Measurements from ENCODE around the gene LRRC7.
"Not testable (repeated sequence)": the region's sequence is repeated elsewhere in the genome, so short reads cannot be mapped to it uniquely, and the experiment has no call there.

The LRRC7 gene

GRCh38 chr1:69702085-69702484, 134.4 kb downstream of the LRRC7 start:
- DNase-seq, result no peak

DNA sequence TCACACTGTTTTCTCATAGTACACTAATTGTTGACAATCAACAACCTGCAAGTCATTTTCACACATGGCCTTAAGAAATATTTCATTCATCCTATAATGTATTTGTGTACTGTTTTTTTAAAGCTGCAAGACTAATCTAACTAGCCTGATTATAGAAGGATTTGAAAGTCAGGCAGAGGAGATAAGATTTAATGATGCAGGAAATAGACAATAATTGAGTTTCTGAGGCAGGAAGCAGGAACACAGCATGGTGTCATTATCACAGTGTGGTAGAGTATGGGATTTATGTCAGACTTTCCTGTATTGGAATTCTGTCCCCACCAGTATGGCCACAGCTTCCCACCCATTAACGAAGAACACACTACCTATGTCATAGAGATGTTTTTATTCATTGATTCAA, 138.8 kb downstream of the LRRC7 start:
- no peak for DNase-seq

GRCh38 chr1:69707103-69707502, 139.4 kb downstream of the LRRC7 start:
- no peak for DNase-seq

GRCh38 chr1:69710484-69711189, 142.9 kb downstream of the LRRC7 start:
- DNase-seq, result no peak

DNA sequence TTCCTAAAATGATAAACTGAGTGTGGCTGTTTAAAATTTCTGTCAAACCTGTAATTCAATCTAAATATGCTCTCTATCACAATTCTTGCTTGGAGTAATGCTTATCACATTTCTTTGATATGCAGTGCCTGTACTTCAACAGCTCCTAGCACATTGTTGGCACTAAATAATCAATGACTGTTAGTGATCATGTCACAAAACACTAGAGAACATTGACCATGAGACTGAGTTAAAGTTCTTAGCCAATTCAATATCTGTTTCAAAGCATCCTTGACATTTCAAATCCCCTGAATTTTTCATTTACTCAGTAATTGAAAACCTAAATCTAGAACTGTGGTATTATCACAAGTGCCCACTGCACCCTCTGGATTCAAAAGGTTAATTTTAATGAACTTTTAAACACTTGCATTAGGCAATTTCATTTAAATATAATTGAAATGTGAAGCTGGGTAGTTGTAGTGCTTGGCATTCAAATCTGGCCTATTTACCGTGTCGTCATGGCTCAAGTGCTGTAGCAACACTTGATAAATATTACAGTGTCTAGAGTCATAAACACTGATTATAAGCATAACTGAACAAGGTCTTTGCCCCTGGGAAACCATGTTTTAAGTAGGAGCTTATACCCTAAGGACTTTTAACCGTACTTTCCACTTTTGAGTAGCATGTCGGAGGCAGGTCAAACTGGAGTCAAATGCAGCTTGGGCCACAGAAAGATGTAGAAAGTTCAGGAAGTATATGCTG, 143.6 kb downstream of the LRRC7 start:
- DNase-seq, result no peak

GRCh38 chr1:69717834-69718233, 150.1 kb downstream of the LRRC7 start:
- DNase-seq, result not testable (repeated sequence)

DNA sequence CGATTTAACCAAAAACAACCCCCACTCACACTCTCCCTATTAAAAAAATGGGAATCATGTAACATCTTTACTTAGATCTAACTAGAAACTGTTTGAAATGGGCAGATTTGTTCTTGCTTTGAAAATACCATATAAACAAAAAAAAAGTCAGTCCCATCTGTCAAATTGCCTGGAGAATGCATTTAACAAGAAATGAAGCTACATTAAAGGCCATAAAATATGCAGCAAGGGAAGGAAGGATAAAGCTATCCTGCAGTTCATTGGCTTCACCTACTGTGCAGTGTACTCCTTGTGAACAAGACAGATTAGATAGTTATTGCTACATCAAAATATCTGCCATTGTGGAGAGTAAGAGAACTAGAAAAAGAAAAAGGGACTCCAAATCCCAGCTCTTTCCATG, 160.5 kb downstream of the LRRC7 start:
- no peak for DNase-seq

DNA sequence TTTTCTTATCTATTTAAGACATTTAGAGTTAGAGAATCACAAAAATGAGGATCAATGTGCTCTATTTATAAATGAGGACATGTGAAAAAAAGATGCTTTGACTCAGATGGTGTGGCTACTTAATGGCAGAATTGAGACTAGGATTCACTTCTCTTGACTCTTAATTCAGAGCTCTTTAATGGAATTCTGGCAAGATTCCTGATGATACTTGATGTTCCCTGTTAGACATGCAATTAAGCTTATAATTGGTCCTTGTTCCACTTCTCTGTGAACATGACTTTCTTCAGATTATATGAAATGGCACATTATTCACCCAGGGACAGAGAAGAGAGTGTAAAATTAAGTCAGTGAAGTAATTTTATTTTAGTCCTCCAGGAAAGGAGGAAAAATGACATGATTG, 165.3 kb downstream of the LRRC7 start:
- DNase-seq, result no peak

- DNase-seq, result peak; percentile 1 to 24
Observed at GRCh38 chr1:69737527-69738185, 169.9 kb downstream of the LRRC7 start.

DNA sequence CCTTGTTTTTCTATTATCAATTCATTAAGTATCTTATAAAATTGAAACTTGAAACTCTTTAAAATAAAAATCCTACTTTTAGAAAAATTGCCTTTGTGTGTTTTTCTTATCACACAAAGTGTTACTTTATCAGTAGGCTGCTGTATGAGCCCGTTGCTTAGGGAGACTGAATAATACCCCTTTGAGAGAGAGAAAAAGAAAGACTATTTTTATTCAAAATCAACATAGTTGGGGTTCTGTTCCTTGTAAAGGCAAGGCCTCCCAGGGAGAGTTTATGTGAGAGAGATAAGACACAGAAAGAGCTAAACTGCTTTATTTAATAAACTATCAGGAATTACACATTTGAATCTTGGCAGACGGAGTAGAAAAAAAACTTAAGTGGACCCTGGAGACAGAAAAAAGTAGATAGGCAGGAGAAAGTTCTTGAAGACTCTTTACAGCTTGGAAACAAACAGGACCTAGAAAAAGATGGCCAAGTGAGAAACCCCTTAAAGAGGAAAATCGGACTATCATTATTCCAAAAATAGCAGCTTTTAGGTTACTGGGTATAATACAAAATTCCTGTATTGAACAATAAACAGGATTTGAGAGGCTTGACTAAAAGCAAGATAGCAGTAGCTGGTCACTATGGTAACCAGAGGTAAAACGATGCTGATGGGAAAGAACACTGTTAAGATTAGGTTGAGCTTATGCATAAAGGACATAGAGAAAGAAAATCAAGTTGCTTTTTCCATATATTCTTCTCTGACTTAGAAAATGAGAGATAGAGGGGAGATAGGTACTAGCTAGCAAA, 170.9 kb downstream of the LRRC7 start:
- no peak for DNase-seq

DNA sequence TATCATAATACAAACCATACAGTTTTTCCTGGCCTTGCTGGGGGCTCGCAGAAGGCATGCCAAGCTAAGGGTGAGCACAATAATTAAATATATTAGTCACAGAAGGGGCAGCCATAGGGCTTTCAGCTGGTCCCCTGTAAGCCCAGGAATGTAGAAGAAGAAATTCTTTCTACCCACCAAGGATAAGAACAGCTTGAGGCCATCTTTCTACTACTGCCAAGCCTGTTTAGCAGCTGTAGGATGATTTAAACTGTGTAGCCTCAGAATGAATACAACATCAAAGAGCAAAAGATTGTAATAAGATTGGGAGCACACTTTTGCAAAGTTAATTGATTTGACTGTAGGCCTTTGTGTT, 171.5 kb downstream of the LRRC7 start:
- no peak for DNase-seq

GRCh38 chr1:69743146-69743545, 175.4 kb downstream of the LRRC7 start:
- DNase-seq, result no peak

DNA sequence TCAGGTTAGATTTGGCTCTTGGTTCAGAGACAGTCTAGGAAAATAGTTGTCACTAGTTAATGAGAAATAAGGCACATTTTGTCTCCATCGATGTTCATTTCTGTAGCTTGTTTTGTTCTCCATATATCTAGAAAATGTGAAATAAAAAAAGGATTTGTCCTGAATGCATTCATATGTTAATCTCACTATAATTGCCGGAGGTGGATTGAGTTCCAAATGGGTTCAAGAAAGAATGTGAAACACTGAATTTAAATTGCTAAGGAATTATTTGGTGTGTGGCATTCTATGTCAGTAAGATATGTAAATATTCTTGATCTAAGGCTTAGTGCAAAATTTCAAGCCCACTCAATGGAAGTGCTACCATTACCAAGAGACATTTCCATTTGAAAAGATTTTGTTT, 176.7 kb downstream of the LRRC7 start:
- no peak for DNase-seq

DNA sequence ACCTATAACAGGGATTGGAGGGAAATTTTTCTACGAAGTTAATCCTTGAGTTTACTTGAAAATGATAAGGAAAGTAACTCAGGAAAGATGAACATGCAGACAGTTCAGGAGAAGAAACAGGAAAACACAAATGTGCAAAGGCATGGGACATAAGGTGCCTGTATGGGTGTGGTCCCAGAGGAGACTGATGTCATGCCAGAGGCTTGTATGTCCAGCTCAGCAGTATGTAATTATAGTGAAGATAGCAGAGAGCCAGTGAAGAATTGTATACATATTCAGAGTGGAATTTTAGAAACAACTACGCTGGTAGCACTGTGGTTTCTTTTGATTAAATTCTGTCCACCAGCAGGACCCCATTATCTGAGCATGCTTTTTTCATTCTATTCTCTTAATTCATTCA, 179.5 kb downstream of the LRRC7 start:
- no peak for DNase-seq

DNA sequence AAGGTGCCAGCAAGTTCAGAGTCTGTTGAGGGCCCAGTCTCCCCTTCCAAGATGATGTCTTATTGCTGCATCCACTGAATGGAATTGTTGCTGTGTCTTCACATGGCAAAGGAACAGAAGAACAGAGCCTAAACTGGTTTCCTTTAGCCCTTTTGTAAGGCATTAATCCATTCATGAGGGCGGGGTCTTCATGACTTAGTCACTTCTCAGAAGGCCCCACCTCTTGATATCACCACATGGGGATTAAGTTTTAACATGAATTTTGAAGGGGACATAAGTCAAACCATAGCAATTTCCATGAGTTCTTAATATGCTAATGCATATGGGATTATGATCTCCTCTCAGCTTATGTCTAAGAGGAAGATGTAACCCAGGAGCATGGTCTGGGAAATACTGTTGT, 182.9 kb downstream of the LRRC7 start:
- no peak for DNase-seq

- DNase-seq, result no peak
Observed at GRCh38 chr1:69752831-69753230, 185.1 kb downstream of the LRRC7 start.

GRCh38 chr1:69754521-69754920, 186.8 kb downstream of the LRRC7 start:
- DNase-seq, result no peak

- no peak for DNase-seq
Observed at GRCh38 chr1:69755647-69756046, 187.9 kb downstream of the LRRC7 start.

GRCh38 chr1:69765951-69766350, 198.2 kb downstream of the LRRC7 start:
- DNase-seq, result no peak

DNA sequence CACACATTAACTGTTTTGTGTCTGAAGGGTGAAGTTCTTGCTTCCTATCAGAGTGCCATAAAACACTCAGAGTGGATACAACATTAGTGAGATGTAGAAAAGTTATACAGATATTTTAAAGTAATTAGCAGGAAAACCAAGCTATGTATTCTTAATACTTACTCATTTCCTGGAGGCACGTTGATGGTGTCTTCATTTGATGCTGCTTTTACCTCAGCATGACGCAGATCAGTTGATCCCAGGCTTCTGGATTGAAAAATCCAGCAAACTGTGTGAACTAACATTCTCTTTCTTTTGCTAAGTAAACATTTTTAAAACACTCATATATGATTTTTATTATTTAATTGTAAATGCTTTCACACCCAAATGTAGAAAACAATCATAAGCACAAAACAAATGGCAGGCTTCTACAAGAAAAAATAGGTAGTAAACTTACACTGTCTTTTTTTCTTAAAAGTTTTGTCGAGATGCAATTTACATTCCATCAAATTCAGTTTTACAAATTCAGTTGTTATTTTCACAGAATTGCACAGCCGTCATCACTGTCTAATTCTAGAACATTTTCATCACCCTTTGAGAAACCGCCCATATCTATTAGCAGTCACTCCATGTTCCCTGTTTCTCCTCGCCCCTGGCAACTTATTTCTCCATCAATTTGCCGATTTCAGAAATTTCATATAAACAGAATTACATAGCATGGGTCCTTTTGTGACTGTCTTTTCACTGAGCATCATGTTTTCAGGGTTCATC, 198.9 kb downstream of the LRRC7 start:
- no peak for DNase-seq

DNA sequence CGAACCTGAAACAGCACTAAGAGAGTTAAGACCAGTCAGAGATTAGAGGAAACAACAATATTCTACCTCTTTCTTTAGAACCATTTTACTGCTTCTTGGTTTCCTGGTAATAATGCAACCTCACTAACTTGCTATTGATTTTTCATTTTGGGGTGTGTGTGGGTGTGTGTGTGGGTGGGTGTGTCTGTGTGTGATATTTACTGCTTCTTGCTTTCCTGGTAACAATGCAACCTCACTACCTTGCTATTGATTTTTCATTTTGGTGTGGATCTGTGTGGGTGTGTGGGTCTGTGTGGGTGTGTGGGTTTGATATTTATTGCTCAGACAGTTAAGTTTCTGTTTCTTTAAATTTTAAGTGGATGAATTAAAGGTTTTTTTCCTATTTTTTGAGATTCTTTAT, 208.8 kb downstream of the LRRC7 start:
- DNase-seq, result no peak

DNA sequence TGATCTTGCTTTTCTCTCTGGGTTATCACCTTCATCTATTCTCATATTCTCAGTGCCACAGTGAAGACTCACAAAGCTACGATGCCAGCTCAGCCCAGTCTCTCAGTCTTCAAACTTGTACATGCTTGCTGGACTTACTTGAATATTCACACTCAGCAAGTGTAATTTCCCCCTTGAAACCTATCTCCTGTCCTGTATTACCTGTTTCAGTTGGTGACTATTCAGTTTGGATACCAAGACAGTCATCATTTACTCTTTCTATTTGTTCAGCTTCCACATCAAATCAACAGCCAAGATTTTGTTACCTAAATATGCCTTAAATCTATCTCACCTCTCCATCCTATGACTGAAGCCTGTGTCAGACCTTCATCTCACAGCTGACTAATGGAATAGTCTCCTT, 209.7 kb downstream of the LRRC7 start:
- DNase-seq, result no peak

DNA sequence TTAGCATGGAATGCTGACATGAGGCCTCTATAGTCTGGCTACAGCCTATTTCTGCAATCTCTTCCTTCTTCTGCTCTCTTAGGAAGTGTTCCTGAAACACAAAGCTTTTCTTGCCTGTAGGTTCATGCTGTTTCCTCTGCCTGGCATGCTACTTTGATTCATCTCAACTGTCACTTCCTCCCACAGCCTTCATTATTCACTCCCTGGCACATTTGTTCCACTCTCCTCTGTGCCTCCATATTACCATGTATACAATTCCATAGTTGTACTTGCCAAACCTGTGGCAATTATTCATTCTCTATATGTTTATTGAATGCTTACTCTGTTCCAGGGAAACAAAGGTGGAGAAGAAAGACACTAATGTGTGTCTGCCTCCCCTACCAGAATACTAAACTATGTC, 210.2 kb downstream of the LRRC7 start:
- no peak for DNase-seq

All from CD4-positive, alpha-beta T cell treated with Interferon alpha-2 for 1 hour (primary cell).